SK-N-SH treated with all-trans-retinoic acid at 6 μM for 48 hours (cell line): ENCODE results near the gene PAPOLA.

Experiments
- ARNTL ChIP-seq: fragments of 450-650 bp; formaldehyde crosslinking; IDR thresholded peaks from 2 replicates; pipeline ENCODE4 v1.5.0; 2020; ENCODE audit warnings: low read depth, mild to moderate bottlenecking, moderate library complexity, borderline replicate concordance
- CREB5 ChIP-seq: fragments of 250-450 bp; sonication (Bioruptor Pico); IDR thresholded peaks from 2 replicates; pipeline ENCODE4 v1.5.1; 2020; ENCODE audit warnings: low read depth, mild to moderate bottlenecking, moderate library complexity
- CSDC2 ChIP-seq: fragments of 250-450 bp; sonication (Bioruptor Pico); IDR thresholded peaks from 2 replicates; pipeline ENCODE4 v1.5.0; 2020; ENCODE audit warnings: mild to moderate bottlenecking, moderate library complexity
- ESRRG ChIP-seq: fragments of 250-450 bp; sonication (Bioruptor Pico); IDR thresholded peaks from 2 replicates; pipeline ENCODE4 v1.6.1; 2021; ENCODE audit warnings: mild to moderate bottlenecking
- OSR1 ChIP-seq: fragments of 250-450 bp; sonication (Bioruptor Pico); IDR thresholded peaks from 2 replicates; pipeline ENCODE4 v1.8.0; 2022; ENCODE audit warnings: moderate library complexity, mild to moderate bottlenecking, inconsistent platforms
- PATZ1 ChIP-seq: fragments of 250-450 bp; sonication (Bioruptor Pico); IDR thresholded peaks from 2 replicates; pipeline ENCODE4 v1.8.0; 2020; ENCODE audit warnings: mild to moderate bottlenecking, moderate library complexity, borderline replicate concordance
- POU6F1 ChIP-seq: fragments of 250-450 bp; sonication (Bioruptor Pico); IDR thresholded peaks from 2 replicates; pipeline ENCODE4 v1.8.0; 2021; ENCODE audit warnings: low read depth, mild to moderate bottlenecking, moderate library complexity, borderline replicate concordance
- PPARA ChIP-seq: fragments of 250-450 bp; sonication (Bioruptor Pico); IDR thresholded peaks from 2 replicates; pipeline ENCODE4 v1.5.0; 2020; ENCODE audit warnings: mild to moderate bottlenecking, borderline replicate concordance
- SNAI2 ChIP-seq: fragments of 250-450 bp; sonication (Bioruptor Pico); IDR thresholded peaks from 2 replicates; pipeline ENCODE4 v1.5.0; 2020; ENCODE audit warnings: mild to moderate bottlenecking, moderate library complexity
- TCF4 ChIP-seq: fragments of 250-450 bp; sonication (Bioruptor Pico); IDR thresholded peaks from 2 replicates; pipeline ENCODE4 v1.8.0; 2021; ENCODE audit warnings: mild to moderate bottlenecking, moderate library complexity, borderline replicate concordance
- TOX ChIP-seq: fragments of 250-450 bp; sonication (Bioruptor Pico); IDR thresholded peaks from 2 replicates; pipeline ENCODE4 v1.8.0; 2021; ENCODE audit warnings: mild to moderate bottlenecking, moderate library complexity, borderline replicate concordance
- ZNF565 ChIP-seq: fragments of 450-650 bp; formaldehyde crosslinking; conservative IDR thresholded peaks from 2 replicates; pipeline ENCODE4 v1.5.0; 2020; ENCODE audit warnings: low read depth, mild to moderate bottlenecking, moderate library complexity
- ZNF70 ChIP-seq: fragments of 450-650 bp; formaldehyde crosslinking; IDR thresholded peaks from 2 replicates; pipeline ENCODE4 v1.5.0; 2020; ENCODE audit warnings: mild to moderate bottlenecking, moderate library complexity
- ZNF8 ChIP-seq: fragments of 450-650 bp; formaldehyde crosslinking; IDR thresholded peaks from 2 replicates; pipeline ENCODE4 v1.5.0; 2020; ENCODE audit warnings: mild to moderate bottlenecking, moderate library complexity

- no peak for TF ChIP-seq ZNF565 (CRISPR knock-in tag)
- no peak for TF ChIP-seq SNAI2 (CRISPR knock-in tag)
- no peak for TF ChIP-seq PATZ1
- no peak for TF ChIP-seq ESRRG
- TF ChIP-seq ARNTL (CRISPR knock-in tag), result no peak
- TF ChIP-seq CREB5 (CRISPR knock-in tag), result no peak
- TF ChIP-seq TOX (CRISPR knock-in tag), result no peak
- TF ChIP-seq POU6F1 (CRISPR knock-in tag), result no peak
- TF ChIP-seq TCF4 (CRISPR knock-in tag), result no peak
- TF ChIP-seq PPARA, result no peak
- no peak for TF ChIP-seq OSR1 (CRISPR knock-in tag)
- no peak for TF ChIP-seq ZNF70 (CRISPR knock-in tag)
- TF ChIP-seq ZNF8 (CRISPR knock-in tag), result no peak
- TF ChIP-seq CSDC2 (CRISPR knock-in tag), result no peak
These were observed 49.5 kb upstream of the PAPOLA start for GRCh38 chr14:96452684-96453083.
